GM23248 (cell line): ENCODE results near the gene STK33.

Source experiments
- EZH2 ChIP-seq: fragments of 200-600 bp; sonication (generic); IDR thresholded peaks from 2 replicates; pipeline ENCODE4 v1.6.1; 2018; ENCODE audit warnings: antibody characterized with exemption, mild to moderate bottlenecking; ENCODE audit not compliant: insufficient read depth, poor library complexity, severe bottlenecking
- EZH2phosphoT487 ChIP-seq: fragments of 200-600 bp; sonication (generic); IDR thresholded peaks from 2 replicates; pipeline ENCODE4 v1.6.1; 2018; ENCODE audit warnings: antibody characterized with exemption, moderate library complexity, mild to moderate bottlenecking, low read depth; ENCODE audit not compliant: insufficient read depth

DNA sequence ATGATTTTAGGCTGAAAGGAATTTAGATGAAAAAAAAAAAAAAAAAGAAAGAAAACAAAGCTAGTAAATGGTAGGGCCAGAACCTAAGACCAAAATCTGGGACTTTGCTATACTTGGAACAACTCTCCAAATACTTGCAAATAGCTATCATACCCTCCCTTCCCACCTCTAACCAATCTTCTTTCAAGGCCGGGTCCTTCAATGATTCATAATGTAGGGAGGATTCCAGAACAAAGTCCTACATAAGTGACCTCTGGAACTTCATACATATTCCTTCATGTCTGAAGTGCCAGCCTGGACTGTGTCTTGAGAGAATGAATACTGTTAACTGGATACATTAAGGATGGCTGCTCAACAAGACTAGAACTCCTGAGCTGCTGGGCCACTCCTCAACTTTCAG lies 9.9 kb downstream of the STK33 start:
- TF ChIP-seq EZH2: no peak
- no peak for TF ChIP-seq EZH2phosphoT487
